Measurements from ENCODE around the gene MYEF2.

MYEF2 gene

DNA sequence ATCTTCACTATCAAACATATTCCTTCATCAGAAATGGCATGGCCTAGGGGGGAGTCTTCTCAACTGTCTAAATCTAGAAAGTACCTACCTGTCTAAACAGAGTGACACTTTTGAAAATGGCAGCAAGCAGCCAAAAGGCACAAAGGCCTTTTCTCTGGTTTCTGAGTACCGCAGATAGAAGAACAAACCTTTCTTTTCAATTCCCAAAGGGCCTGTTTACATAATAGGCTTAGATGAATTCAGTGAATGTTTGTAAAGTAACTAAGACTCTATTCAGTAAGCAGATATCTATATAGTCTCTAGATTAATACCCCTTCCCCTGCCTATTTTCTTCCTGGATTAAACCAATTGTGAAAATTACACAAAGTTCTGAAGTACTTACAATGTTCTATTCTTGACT, 7.1 kb downstream of the MYEF2 start:
- Histone ChIP-seq H3K27ac (no peak overlapping the region), H3K9ac (no peak overlapping the region), H3K4me2 (no peak overlapping the region), H3K9me3 (replicated peaks in 1 of 11) (peaks cover 0 to 9% (median 0%) of the 10 kb centered on the region in 11 experiments; a peak in 3 of 22 replicates), H3K4me3 (no peak overlapping the region), H3K36me3 (no peaks in the 10 kb centered on the region), H4K20me1 (no peaks in the 10 kb centered on the region), H3K27me3 (no peaks in the 10 kb centered on the region), H3K4me1 (no peaks in the 10 kb centered on the region)
- no peak for TF ChIP-seq Cebpa-rat (IDR thresholded peaks at IDR 0.05)

DNA sequence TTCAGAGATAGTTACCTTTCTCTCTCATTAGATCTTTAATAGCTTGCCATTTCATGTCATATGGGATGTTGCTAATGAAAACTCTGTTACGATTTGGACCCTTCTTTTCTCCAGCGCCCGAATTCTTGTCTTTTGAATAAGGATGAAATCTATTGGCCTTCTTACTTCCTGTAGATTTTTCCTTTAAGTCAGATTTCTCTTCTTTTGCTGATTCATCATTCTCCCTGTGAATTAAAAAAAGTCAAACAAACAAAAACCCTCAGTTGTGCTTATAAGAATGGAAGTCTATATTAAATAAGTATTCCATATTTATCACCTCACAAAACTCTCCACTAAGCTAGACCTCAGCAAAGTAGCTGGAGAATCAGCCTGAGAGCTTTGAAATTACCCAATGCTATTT, 9.5 kb downstream of the MYEF2 start:
- no peaks in the 10 kb centered on the region for H4K20me1 ChIP-seq
- H3K36me3 ChIP-seq, result no peaks in the 10 kb centered on the region
- TF ChIP-seq Cebpa-rat (IDR thresholded peaks at IDR 0.05), result no peak
- no peaks in the 10 kb centered on the region for H3K4me1 ChIP-seq
- H3K9ac ChIP-seq, result no peak overlapping the region
- H3K4me3 ChIP-seq, result no peak overlapping the region
- H3K9me3 ChIP-seq (replicated peaks in 1 of 11), result peaks cover 0 to 9% (median 0%) of the 10 kb centered on the region in 11 experiments; a peak in 2 of 22 replicates
- no peaks in the 10 kb centered on the region for H3K27me3 ChIP-seq
- no peak overlapping the region for H3K27ac ChIP-seq
- H3K4me2 ChIP-seq, result no peak overlapping the region

DNA sequence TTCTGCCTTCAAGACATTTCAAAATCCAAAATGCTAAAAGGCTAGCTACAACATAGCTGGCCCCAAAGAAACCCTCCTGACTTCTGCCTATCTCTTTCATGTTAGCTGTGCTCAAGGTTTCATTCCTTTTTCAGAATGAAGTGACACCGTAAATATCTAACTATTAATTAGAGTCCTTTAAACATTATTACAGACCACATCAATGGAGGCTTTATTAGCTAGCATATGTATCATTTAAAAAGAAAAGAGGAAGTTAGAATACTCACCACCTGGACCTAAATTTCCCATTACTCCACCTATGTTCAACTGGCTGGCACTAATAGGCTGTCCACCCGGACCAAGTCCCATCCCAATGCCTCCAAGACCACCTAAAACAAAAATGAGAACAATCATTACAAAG, 24.6 kb downstream of the MYEF2 start:
- H3K4me2 ChIP-seq, result no peak overlapping the region
- H3K27me3 ChIP-seq, result no peaks in the 10 kb centered on the region
- TF ChIP-seq Cebpa-rat (IDR thresholded peaks at IDR 0.05), result no peak
- no peak overlapping the region for H3K4me3 ChIP-seq
- H3K9me3 ChIP-seq (replicated peaks in 1 of 11), result no peaks in the 10 kb centered on the region
- H3K9ac ChIP-seq, result no peak overlapping the region
- H4K20me1 ChIP-seq, result no peaks in the 10 kb centered on the region
- peaks cover 0 to 3% (median 0%) of the 10 kb centered on the region in 11 experiments; a peak in 2 of 22 replicates for H3K36me3 ChIP-seq
- H3K4me1 ChIP-seq, result no peaks in the 10 kb centered on the region
- no peak overlapping the region for H3K27ac ChIP-seq

DNA sequence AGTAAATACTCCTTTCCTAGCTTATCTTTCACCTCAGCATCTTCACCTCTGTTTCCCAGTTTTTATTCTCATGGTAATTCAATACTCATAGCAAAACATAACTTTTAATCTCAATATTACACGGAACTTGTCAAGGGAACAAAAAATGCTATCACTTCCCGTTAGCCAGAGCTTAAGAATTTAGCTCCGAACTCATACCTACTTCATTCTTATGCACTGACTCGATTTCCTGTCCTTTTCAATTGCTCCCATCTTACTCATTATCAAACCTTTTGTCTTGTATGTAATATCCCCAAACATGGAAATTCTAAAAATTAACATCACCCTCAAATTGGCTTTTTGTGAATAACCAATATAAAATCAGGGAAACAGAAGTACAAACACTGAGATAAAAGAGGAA, 28.2 kb downstream of the MYEF2 start:
- H3K27me3 ChIP-seq, result no peaks in the 10 kb centered on the region
- H3K9ac ChIP-seq, result no peak overlapping the region
- no peak for TF ChIP-seq Cebpa-rat (IDR thresholded peaks at IDR 0.05)
- H3K4me1 ChIP-seq, result peaks cover 0 to 2% (median 0%) of the 10 kb centered on the region in 10 experiments; a peak in 3 of 20 replicates
- H3K4me2 ChIP-seq, result no peak overlapping the region
- no peaks in the 10 kb centered on the region for H4K20me1 ChIP-seq
- no peaks in the 10 kb centered on the region for H3K9me3 ChIP-seq (replicated peaks in 1 of 11)
- H3K36me3 ChIP-seq, result peaks cover 0 to 3% (median 0%) of the 10 kb centered on the region in 11 experiments; a peak in 2 of 22 replicates
- no peak overlapping the region for H3K4me3 ChIP-seq
- no peak overlapping the region for H3K27ac ChIP-seq

DNA sequence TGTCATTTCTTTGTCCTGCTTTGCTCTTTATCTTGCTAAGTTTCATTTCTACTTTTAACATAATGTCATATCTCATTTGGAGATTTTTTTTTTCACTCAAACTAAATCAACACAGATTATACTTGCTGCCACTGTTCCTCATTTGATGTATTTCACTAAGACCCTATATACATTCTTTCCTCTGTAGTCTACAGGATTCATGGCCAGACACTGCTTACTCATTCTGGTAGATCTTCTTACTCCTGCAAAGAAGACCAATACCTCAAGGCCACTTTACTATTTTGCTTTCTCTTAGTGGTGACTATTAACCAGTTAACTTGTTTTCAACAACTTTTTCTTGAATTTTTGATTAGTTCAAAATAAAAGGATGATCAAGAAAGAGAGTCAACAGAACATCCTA, 30.7 kb downstream of the MYEF2 start:
- Histone ChIP-seq H3K27ac (no peak overlapping the region), H3K4me1 (peaks cover 0 to 11% (median 0%) of the 10 kb centered on the region in 10 experiments; a peak in 4 of 20 replicates), H4K20me1 (no peaks in the 10 kb centered on the region), H3K4me2 (no peak overlapping the region), H3K36me3 (no peaks in the 10 kb centered on the region; a peak in 1 of 22 replicates), H3K9me3 (replicated peaks in 1 of 11) (no peaks in the 10 kb centered on the region), H3K9ac (no peak overlapping the region), H3K27me3 (no peaks in the 10 kb centered on the region), H3K4me3 (no peak overlapping the region)
- no peak for TF ChIP-seq Cebpa-rat (IDR thresholded peaks at IDR 0.05)

DNA sequence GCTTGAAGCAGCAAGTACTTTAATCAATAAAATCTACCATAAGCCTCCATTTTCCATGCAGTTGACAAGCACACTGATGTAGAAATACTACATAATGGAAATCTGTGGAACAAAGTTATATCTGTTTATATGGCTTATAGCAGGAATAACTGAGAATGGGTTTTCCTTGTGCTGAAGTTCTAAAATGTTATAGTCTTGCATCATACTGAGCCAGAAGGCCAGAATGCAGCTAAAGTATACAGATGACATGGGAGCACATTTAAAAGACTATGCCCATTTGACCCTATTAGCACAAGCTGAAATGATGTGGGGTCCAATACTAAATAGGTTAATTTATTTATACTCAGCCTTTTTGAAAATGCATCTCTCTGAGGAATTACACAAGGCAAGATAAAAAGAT, 32.2 kb downstream of the MYEF2 start:
- no peak for TF ChIP-seq Cebpa-rat (IDR thresholded peaks at IDR 0.05)
- no peaks in the 10 kb centered on the region for H4K20me1 ChIP-seq
- H3K27me3 ChIP-seq, result no peaks in the 10 kb centered on the region
- H3K36me3 ChIP-seq, result no peaks in the 10 kb centered on the region; a peak in 1 of 22 replicates
- no peak overlapping the region for H3K9ac ChIP-seq
- H3K4me3 ChIP-seq, result no peak overlapping the region
- H3K27ac ChIP-seq, result no peak overlapping the region
- H3K4me1 ChIP-seq, result peaks cover 0 to 11% (median 0%) of the 10 kb centered on the region in 10 experiments; a peak in 4 of 20 replicates
- no peaks in the 10 kb centered on the region for H3K9me3 ChIP-seq (replicated peaks in 1 of 11)
- no peak overlapping the region for H3K4me2 ChIP-seq

DNA sequence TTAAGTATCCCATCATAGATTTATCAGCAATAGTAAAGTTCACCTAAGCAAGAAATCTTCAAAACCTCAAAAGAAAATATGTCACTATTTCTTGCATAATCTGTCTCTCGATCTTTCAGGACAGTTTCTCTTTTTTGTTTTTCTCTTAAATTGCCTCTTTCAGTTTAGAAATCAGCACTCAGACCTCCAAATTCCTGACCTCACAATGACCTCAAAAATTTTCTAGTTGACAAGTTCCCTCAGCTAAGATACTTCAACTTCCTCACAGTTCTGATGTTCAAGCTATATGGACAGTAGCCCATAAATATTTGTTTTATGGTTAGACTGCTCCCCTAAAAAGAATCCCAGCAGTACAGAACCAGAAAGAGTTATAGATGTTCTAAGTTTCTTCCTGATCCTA, 33.2 kb downstream of the MYEF2 start:
- peaks cover 0 to 11% (median 0%) of the 10 kb centered on the region in 10 experiments; a peak in 4 of 20 replicates for H3K4me1 ChIP-seq
- no peaks in the 10 kb centered on the region for H3K27me3 ChIP-seq
- TF ChIP-seq Cebpa-rat (IDR thresholded peaks at IDR 0.05), result no peak
- no peaks in the 10 kb centered on the region; a peak in 1 of 22 replicates for H3K36me3 ChIP-seq
- H3K4me2 ChIP-seq, result peak overlapping the region in 2 of 11 experiments; percentile 2 to 18; a peak in 1 of 22 replicates
- H3K4me3 ChIP-seq, result no peak overlapping the region
- no peak overlapping the region for H3K27ac ChIP-seq
- no peaks in the 10 kb centered on the region for H3K9me3 ChIP-seq (replicated peaks in 1 of 11)
- no peaks in the 10 kb centered on the region for H4K20me1 ChIP-seq
- H3K9ac ChIP-seq, result no peak overlapping the region

DNA sequence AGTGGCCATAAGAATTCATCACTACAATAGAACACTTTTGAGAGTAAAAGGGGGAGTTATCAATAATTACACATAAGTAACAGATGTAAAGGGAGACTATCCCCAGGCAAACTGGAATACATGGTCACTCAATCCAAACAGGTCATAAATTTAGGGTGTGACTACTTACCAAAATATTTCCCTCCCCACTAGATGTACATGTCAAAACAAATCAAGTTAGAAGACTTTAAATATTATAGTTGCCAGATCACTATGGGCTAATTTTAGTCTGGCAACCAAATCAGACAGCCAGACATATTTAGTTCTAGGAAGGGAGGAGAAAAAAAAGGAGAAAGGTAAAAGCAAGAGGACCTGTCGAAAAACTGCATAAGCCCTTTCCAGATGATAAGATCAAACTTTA, 34.2 kb downstream of the MYEF2 start:
- Histone ChIP-seq H3K4me1 (peaks cover 0 to 11% (median 0%) of the 10 kb centered on the region in 10 experiments; a peak in 4 of 20 replicates), H3K36me3 (no peaks in the 10 kb centered on the region), H3K4me2 (no peak overlapping the region), H3K27ac (no peak overlapping the region), H3K9me3 (replicated peaks in 1 of 11) (no peaks in the 10 kb centered on the region), H3K4me3 (no peak overlapping the region), H3K27me3 (no peaks in the 10 kb centered on the region), H4K20me1 (no peaks in the 10 kb centered on the region), H3K9ac (no peak overlapping the region)
- no peak for TF ChIP-seq Cebpa-rat (IDR thresholded peaks at IDR 0.05)

DNA sequence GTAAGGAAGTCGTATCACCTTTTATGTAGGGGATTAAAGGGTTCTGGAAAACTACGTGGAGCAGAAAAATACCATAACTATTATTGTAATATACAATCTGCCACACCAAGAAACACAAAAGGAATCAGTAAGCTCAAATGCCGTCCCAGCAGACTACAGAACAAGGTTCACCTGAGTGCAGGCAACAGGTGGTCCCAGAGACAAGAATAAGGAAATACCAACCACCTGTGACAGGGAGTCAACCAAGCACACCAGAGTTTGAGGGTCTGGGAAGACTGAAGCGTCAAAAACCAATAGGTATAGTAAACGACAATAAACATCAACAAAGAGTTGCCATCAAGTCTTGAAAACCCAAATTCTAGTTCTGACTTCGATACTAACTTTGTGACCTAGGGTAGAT, 45.2 kb downstream of the MYEF2 start:
- Histone ChIP-seq H3K9ac (no peak overlapping the region), H3K4me3 (no peak overlapping the region), H3K4me1 (no peaks in the 10 kb centered on the region), H4K20me1 (no peaks in the 10 kb centered on the region), H3K36me3 (no peaks in the 10 kb centered on the region), H3K27ac (no peak overlapping the region), H3K4me2 (no peak overlapping the region), H3K27me3 (no peaks in the 10 kb centered on the region), H3K9me3 (replicated peaks in 1 of 11) (no peaks in the 10 kb centered on the region)
- no peak for TF ChIP-seq Cebpa-rat (IDR thresholded peaks at IDR 0.05)

DNA sequence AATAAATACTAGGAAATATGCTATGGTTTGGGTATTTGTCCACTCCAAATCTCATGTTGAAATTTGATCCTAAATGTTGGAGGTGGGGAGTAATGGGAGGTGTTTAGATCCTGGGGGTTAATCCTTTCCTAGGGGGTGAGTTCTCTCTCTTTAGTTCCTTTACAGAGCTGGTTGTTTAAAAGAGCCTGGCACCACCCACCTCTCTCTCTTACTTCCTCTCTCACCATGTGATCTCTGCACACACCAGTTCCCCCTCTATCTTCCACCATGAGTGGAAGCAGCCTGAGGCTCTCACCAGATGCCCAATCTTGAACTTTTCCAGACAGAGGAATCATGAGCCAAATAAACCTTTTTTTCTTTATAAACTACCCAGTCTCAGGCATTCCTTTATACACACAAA, 46.8 kb downstream of the MYEF2 start:
- Histone ChIP-seq H3K27ac (no peak overlapping the region), H3K4me3 (no peak overlapping the region), H3K36me3 (no peaks in the 10 kb centered on the region), H3K9ac (no peak overlapping the region), H3K27me3 (no peaks in the 10 kb centered on the region), H3K9me3 (replicated peaks in 1 of 11) (no peaks in the 10 kb centered on the region), H3K4me2 (no peak overlapping the region), H3K4me1 (no peaks in the 10 kb centered on the region), H4K20me1 (no peaks in the 10 kb centered on the region)
- TF ChIP-seq Cebpa-rat (IDR thresholded peaks at IDR 0.05), result no peak
